DMS114 treated with DMSO at 0.1 percent for 48 hours (cell line): ENCODE results near the gene INF2.
A peak's percentile ranks its signal among the peaks of the same experiment; 100 is the strongest.
"Not testable (repeated sequence)": the region's sequence is repeated elsewhere in the genome, so short reads cannot be mapped to it uniquely, and the experiment has no call there.

Experiments used
- DNase-seq: peaks from one replicate; lab custom pipeline; 2025; ENCODE audit not compliant: unreplicated experiment; lab: John Stamatoyannopoulos, UW

Gene INF2

GRCh38 chr14:104749111-104749649, 59.8 kb downstream of the INF2 start:
- no peak for DNase-seq

DNA sequence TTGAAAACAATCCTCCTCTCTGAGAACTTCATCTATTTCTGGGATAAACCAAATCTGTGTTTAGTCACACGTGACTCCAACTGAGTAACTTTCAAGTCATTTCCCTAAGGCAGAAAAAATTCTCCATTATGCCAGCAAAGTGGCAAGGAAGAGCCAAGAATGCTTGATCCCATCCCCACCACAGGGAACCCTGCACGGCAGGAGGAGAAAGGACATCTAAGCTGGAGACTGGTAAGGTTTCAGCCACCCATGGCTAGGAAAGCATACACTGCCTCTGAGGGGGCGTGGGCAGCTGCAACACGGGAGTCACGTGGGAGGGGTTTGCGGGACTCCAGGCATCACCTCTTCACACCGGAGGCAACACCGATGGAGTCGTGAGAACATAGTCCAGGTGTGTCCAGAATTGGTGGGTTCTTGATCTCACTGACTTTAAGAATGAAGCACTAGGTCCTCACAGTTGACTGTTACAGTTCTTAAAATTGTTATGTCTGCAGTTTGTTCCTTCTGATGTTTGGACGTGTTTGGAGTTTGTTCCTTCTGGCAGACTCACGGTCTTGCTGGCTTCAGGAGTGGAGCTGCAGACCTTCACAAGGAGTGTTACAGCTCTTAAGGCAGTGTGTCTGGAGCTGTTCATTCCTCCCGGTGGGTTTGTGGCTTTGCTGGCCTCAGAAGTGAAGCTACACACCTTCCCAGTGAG, 60.8 kb downstream of the INF2 start:
- no peak for DNase-seq

GRCh38 chr14:104750753-104751057, 61.3 kb downstream of the INF2 start:
- DNase-seq: not testable (repeated sequence)

- DNase-seq: no peak
These were observed 62.4 kb downstream of the INF2 start for GRCh38 chr14:104751539-104752422.

GRCh38 chr14:104752423-104752734, 63.0 kb downstream of the INF2 start:
- no peak for DNase-seq

GRCh38 chr14:104752735-104753527, 63.5 kb downstream of the INF2 start, which contains the start of gene SIVA1:
Gene SIVA1, plus strand, starts transcription at chr14:104753147. Its CDS starts 55 bp downstream, at chr14:104753202.
- DNase-seq: peak; percentile 97

DNA sequence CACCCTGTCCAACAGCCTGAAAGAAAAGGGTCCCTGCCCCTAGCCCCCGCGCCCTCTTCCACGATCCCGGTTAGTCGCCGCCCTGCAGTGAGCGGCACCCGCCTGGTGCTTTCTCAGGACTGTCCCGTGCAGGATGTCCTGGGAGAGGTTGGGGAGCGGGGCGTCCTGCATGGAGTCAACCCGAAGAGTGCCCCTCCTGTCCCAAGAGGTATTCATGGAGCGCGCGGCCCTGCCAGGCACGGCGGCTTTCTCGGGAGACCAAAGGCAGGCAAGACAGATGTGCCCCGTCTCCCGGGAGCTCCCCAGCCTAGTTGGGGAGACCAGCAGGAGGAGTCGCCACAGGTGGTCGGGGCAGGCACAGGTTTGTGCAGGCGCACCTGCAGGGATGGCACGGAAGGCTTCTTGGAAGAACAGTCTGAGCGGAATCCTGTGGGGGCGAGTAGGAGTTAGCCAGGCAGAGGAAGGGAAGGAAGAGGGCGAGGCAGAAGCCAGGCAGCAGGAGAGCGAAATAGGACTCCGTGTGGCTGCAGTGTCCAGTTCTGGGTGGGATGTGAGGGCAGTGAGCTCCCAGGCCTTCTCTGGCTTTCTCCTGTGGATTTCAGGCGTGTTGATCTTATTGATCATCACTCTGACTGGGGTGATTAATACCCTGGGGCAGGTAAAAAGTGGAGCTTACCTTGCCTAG, 64.3 kb downstream of the INF2 start:
- DNase-seq: no peak

DNA sequence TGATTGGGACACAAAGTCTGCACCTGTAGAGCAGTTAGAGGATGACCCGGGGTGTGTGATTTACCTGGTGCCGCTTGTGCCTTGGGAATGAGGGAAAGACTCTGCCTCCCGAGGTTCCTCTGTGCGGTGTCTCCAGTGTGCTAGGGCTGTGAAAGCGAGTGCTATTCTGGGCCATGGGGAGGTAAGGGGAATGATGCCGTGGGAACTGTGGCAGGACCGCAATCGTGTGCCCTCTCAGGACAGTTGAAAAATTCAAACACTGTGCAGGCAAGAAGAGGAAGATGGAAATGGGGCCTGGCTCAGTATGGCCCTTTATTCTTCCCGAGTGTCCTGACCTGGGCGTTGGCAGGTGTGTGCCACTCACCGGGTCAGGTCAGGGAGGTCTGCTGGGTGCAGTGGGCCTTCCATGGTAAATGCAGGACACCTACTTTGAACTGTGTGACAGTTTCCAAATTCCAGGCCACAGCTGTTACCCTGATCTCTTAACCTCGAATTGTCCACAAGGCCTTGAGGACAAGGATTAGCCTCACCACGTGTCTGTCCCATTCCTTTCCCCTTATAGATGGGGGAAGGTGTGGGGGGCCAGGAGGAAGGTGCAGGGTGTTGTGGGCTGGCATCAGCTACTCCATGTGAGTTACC, 64.9 kb downstream of the INF2 start:
- DNase-seq: no peak

GRCh38 chr14:104755621-104756020, 66.2 kb downstream of the INF2 start:
- no peak for DNase-seq

DNA sequence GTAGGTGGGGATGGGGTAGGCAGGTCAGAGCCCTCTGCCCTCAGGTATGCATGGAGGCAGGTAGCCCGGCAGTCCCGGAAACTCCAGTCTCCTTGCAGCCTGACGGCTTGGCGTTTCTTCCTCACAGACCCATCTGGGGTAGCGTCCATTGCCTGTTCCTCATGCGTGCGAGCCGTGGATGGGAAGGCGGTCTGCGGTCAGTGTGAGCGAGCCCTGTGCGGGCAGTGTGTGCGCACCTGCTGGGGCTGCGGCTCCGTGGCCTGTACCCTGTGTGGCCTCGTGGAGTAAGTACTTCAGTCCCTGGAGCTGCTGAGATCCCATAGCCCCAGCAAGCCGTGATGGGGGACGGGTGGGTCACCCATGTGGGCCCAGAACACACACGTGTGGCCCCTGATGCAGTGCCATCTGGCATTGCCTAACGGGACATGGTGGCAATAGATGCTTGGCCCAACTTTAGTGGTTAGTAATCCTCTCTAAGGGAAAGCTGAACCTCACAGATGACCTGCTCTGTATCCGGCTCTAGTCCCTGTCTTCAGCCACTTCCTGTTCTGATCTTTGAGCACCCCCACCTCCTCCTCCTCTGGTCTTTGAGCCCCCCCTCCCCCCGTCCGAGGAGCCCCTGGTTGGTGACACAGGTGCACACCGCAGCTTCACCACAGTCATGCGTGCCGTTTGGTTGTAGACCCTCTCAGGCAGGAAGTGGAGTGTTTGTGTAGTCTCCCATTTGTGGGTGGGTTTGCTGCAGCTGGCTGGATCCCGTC, 67.2 kb downstream of the INF2 start:
- no peak for DNase-seq

GRCh38 chr14:104757238-104757585, 67.8 kb downstream of the INF2 start:
- no peak for DNase-seq

- no peak for DNase-seq
These were observed 68.4 kb downstream of the INF2 start for GRCh38 chr14:104757681-104758392.

DNA sequence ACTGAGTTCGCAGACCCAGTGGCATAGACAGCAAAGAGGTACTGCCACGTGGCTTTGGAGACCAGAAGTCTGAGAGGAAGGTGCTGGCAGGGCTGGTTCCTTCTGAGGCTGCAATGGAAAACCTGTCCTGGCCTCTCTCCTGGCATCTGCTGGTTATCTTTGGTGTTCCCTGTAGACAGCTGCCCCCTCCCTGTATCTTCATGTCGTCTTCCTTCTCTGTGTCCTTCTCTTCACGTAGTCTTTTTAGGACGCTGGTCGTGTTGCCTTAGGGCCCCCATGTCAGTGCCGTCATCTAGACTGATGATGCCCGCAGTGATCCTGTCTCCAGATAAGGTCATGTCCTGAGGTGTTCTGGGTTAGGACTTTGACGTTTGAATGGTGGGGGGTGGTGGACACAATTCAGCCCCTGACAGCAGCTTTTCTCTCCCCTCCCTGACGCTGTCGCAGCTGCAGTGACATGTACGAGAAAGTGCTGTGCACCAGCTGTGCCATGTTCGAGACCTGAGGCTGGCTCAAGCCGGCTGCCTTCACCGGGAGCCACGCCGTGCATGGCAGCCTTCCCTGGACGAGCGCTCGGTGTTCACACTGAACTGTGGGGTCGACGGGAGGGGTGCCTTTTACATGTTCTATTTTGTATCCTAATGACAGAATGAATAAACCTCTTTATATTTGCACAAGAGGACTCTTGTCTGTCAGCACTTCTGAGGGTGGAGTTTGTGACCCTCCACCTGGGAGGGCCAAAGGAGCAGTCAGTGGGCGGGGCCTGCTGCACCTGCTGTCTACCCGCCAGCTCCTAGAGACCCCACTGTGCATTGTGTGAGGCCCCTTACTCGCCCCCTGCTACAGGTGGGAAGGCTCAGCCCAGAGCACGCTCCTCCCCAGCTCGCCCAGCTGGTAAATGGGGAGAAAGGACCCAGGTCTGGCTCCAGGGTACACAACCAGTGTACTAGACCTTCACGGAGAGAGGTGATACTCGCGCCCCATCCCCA, 69.9 kb downstream of the INF2 start:
- no peak for DNase-seq

- no peak for DNase-seq
These were observed 76.1 kb downstream of the INF2 start for GRCh38 chr14:104765517-104765916.

DNA sequence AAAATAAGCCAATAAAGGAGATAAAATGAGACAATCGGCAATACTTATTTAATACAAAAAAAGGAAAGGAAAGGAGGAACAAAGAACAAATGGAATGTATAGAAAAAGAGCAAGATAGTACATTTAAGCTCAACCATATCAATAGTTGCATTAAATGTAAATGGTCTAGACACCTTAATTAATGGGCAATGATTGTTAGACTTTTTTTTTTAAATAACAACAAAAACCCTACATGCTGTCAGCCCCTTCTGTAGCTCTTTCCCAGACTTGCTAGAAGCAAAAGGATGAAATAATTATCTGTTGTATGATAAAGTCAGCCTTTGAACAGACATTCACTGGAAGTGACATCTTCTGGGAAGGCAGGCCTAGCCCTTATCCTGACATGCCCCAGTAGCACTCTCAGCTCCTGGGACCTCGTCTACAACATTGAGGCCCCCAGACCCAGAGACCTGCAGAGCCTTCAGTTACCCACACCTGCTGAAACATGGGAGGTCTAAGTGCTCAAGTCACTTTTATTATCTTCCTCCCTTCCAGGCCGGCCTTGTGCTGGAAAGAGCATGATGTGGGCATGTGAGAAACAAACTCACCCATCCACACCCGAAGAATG, 76.9 kb downstream of the INF2 start:
- no peak for DNase-seq

DNA sequence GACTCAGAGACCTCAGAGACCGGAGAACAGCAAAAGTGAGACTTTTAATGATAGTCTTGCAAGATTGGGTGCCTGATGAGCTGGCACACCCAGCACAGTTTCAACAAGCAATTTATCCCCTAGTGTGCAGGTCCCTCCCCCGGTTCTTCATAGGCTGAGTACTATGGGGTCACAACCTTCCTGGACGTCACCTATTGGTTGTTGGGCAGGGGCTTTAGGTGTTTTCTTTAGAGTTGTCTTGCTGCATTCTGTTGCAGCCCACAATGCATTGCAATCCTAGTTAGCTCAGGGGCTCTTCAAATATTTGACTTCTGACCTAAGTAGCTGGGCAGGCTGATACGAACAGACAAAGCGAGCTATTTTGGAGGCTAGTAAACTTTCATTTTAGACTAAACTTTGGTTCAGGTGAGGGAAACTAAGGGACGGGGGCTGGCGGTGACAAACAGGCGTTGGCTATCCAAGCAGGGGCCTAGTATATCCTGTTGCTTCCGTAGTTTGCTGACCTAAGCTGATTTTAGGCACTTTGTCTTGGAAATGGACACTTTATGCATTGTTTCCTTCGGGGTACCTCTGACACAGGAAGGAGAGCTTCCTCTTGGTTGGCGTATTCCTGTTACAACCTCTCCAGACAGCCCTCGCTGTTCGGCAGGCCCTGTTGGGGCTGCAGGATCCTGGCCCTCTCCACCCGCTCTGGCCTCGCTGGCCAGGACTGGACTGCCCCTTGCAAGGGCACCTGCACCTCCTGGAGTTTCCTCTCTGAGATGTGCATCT, 77.6 kb downstream of the INF2 start:
- DNase-seq: no peak

GRCh38 chr14:104767634-104767918, 78.2 kb downstream of the INF2 start:
- DNase-seq: no peak
